CD4-positive, alpha-beta T cell treated with Interleukin-12 subunit alpha and Interleukin-12 subunit beta, for 1 hour (primary cell): ENCODE data around the gene CTSS.
A peak's percentile ranks its signal among the peaks of the same experiment; 100 is the strongest.

Experiments used
- DNase-seq: peaks from one replicate; pipeline ENCODE4 v3.0.0-alpha.2; 2020

Gene CTSS

DNA sequence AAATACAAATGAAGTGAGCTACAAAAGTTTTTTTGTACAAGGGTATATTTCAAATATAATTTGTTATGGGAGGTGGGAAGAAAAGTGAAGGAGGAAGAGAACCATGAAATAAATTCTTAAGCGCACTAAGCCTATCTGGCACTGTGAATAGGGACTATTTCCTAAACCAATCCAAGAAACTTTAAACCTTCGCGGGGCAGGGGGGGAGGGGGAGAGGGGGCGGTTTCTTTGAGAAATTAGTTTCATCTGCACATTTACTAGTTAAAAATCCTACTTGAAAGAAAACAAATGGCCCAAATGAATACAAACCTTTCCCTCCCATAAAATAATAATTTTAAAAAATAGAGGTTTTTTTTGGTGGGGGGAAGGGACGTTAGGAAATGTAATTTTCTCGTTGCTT lies 69.0 kb downstream of the CTSS start:
- DNase-seq = peak; percentile 3

DNA sequence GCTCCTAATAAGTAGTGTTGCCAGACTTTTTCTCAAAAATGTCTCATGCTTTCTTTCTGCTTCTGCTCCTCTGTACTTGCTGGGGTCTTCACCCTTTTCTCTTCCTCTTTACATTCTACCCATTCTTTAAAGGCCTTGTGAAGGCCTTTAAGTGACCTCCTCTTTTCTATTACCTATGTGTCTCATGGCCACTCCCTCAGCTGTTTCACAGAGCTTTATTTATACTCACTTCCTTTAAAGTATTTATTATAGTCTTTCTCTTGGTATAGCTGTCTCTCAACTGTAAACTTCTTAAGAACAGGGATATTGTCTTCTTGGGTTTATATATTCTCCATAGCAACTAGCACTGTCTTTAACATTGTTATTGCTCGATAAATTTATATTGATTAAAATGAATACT lies 69.4 kb downstream of the CTSS start:
- no peak for DNase-seq

DNA sequence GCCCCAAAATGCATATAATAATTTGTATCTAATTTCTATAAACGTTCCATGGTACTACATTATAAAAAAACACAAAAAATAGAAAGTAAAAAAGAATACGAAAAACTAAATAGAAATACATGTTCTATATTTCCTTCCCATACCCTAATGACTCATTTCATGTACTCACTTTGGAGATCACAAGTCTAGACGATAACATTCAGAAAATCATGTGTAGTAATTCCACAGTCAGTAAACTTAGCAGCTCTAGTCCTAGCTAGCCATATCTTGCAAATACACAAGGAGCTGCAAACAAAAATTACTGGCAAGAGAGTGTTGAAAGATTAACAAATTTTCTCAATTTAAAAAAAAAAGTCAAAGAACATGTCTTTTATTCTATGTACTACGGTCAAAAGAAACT lies 70.0 kb downstream of the CTSS start:
- no peak for DNase-seq

DNA sequence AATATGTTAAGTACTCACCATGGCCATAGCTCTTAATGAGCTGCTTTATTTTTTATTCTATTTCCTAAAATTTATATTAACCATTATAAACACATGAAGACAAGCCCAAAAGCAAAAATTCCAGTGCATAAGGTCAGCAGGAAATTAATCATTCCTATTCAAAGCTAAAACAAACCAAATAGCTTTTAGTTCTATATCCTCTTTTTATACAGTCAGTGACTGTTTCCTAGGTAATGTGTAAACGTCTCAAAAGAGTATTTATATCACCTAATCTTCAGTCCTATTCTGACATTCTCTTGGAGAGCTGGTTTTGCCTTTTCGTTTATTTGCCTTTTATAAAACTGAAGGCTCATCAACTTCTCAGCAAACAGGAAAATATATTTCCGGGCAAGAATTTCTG lies 72.9 kb downstream of the CTSS start:
- no peak for DNase-seq

DNA sequence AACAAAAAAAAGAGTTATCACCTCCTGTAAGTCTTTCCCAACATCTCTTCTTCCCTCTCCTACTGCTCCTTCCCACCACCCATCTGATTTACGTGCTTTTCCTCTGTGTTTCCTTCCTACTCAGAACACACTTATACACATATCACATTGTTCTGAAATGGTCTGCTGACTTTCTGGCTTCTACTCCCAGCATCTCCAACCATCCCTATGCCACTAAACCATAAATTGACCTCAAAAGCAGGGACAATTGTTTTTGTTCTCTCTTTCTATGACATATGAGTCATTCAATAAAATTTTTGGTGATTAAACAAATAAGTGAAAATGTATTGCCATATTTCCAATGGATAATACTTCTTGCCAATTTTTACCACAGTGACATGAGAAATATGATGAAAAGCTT lies 76.8 kb downstream of the CTSS start:
- DNase-seq = no peak

DNA sequence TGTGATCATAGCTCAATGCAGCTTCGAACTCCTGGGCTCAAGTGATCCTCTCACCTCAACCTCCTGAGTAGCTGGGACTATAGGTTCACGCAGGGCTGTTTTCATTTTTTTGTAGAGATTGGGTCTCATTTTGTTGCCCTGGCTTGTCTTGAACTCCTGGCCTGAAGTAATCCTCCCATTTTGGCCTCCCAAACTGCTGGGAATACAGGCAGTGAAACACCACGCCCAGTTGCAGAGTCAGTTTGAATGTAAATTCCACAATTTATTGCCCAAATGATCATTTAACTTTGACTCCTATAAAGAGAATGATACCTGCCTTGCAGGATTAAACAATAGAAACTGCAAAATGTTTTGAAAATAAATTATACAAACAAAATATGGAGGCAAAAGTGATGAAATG lies 79.3 kb downstream of the CTSS start:
- DNase-seq = no peak

DNA sequence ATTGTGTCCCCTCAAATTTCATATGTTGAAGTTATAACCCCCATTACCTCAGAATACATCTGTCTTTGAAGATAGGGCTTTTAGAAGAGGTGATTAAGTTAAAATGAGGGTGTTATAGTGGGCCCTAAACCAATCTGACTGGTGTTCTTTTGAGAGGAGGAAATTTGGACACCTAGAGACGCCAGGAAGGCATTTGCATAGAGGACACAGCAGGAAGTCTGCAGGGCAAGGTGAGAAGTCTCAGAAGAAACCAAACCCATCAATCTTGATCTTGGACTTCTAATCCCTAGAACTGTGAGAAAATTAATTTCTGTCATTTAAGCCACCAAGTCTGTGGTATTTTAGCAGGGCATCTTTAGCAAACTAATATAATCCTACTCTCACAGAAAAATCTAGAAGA lies 81.7 kb downstream of the CTSS start:
- peak; percentile 25 for DNase-seq
